ENCODE data around the gene ARHGEF11.

DNA sequence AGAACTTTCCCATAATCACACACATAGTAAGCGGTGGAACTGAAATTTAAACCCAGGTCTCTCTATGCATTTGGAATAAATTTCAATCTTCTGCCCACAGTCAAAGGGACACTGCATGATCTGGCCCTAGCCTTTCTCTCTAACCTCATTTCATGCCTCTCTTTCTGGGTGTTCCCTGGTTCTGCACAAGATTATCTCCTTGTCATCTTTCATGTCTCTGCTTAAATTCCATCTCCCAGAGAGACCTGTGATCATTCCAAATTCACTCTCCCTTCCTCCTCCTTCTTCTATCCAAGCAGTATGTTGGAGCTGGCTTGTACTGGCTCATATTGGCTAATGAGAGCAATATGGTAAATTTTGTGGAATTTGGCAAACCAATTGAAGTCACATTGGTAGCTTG is 31.9 kb upstream of the ARHGEF11 start:
- TF ChIP-seq, protein P1, sequence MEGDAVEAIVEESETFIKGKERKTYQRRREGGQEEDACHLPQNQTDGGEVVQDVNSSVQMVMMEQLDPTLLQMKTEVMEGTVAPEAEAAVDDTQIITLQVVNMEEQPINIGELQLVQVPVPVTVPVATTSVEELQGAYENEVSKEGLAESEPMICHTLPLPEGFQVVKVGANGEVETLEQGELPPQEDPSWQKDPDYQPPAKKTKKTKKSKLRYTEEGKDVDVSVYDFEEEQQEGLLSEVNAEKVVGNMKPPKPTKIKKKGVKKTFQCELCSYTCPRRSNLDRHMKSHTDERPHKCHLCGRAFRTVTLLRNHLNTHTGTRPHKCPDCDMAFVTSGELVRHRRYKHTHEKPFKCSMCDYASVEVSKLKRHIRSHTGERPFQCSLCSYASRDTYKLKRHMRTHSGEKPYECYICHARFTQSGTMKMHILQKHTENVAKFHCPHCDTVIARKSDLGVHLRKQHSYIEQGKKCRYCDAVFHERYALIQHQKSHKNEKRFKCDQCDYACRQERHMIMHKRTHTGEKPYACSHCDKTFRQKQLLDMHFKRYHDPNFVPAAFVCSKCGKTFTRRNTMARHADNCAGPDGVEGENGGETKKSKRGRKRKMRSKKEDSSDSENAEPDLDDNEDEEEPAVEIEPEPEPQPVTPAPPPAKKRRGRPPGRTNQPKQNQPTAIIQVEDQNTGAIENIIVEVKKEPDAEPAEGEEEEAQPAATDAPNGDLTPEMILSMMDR (IDR thresholded peaks at IDR 0.05) = no peak
- no peak for TF ChIP-seq POLR2A (IDR thresholded peaks at IDR 0.05)

Data from Peyer's patch (tissue), 4 donors.